Measurements from ENCODE around the gene ZNF280B.
"Not testable (repeated sequence)": the region's sequence is repeated elsewhere in the genome, so short reads cannot be mapped to it uniquely, and the experiment has no call there.

Gene ZNF280B

GRCh38 chr22:22510833-22511232 lies 2.3 kb upstream of the ZNF280B start:
- H3K4me3 Mint-ChIP-seq; H3K36me3 Mint-ChIP-seq (ENCODE audit: insufficient read depth); ATAC-seq (replicated peaks); H3K9me3 Mint-ChIP-seq; DNase-seq; H3K27ac Mint-ChIP-seq: not testable (repeated sequence)
- peaks cover 32 to 41% of the 10 kb centered on the region in 2 donors for H3K27me3 Mint-ChIP-seq
- H3K4me1 Mint-ChIP-seq (ENCODE audit: low read depth in 2 of 2): peaks cover 8 to 13% of the 10 kb centered on the region in 2 donors

DNA sequence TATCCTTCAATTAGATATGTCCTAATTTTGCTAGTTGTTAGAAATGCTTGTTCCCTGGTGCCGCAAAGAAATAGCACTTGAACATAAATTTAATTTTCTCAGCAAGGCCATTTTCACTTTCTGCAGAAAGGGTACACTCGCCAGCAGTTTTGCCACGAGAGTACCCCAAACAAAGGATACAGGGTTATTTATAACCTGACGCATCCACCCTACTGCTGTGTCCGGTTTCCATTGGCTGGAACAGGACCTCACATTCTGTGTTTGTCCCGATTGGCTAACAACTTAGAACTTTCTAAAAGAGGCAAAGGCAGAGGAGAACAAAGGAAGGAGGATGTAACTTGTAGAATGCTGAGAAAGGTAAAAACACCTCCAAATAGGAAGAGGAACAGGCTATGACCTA lies 1.4 kb upstream of the ZNF280B start:
- H3K9me3 Mint-ChIP-seq; H3K36me3 Mint-ChIP-seq (ENCODE audit: insufficient read depth); ATAC-seq (replicated peaks); H3K27ac Mint-ChIP-seq; DNase-seq: not testable (repeated sequence)
- Mint-ChIP-seq H3K27me3 (peaks cover 24 to 31% of the 10 kb centered on the region in 2 donors), H3K4me1 (ENCODE audit: low read depth in 2 of 2) (peaks cover 8 to 15% of the 10 kb centered on the region in 2 donors), H3K4me3 (peak overlapping the region in 1 of 2 donors; percentile 7)

GRCh38 chr22:22507743-22508273 lies 734 bp downstream of the ZNF280B start:
- peaks cover 9 to 10% of the 10 kb centered on the region in 2 donors for H3K27me3 Mint-ChIP-seq
- DNase-seq: peak in 1 of 3 experiments; percentile 1
- peaks cover 8 to 15% of the 10 kb centered on the region in 2 donors for H3K4me1 Mint-ChIP-seq (ENCODE audit: low read depth in 2 of 2)
- ATAC-seq (replicated peaks): no peak
- peak overlapping the region; percentile 85 to 87 for H3K4me3 Mint-ChIP-seq
- peaks cover 6% of the 10 kb centered on the region for H3K36me3 Mint-ChIP-seq (ENCODE audit: insufficient read depth)
- peaks cover 0 to 2% of the 10 kb centered on the region in 2 donors for H3K9me3 Mint-ChIP-seq
- H3K27ac Mint-ChIP-seq: peak overlapping the region; percentile 56 to 71

GRCh38 chr22:22506736-22507135 lies 1.8 kb downstream of the ZNF280B start:
- H3K9me3 Mint-ChIP-seq: peaks cover 0 to 2% of the 10 kb centered on the region in 2 donors
- no peaks in the 10 kb centered on the region for H3K27me3 Mint-ChIP-seq
- H3K27ac Mint-ChIP-seq: no peak overlapping the region
- ATAC-seq (replicated peaks) (no peak), DNase-seq (no peak)
- peaks cover 8 to 15% of the 10 kb centered on the region in 2 donors for H3K4me1 Mint-ChIP-seq (ENCODE audit: low read depth in 2 of 2)
- peak overlapping the region in 1 of 2 donors; percentile 87 for H3K4me3 Mint-ChIP-seq
- peaks cover 6% of the 10 kb centered on the region for H3K36me3 Mint-ChIP-seq (ENCODE audit: insufficient read depth)

DNA sequence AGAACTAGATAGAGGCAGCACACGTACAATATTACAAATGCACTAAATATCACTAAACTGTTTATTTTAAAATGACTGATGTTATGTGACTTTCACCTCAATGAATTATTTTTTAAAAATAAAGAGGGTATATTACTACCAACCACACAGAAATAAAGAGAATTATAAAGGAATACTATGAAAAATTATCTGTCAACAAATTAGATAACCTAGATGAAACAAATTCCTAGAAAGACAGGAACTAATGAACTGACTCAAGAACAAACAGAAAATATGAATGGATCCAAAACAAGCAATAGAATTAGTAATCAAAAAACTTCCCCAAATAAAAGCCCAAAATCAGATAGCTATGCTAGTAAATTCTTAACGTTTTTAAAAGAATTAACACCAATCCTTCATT lies 10.3 kb downstream of the ZNF280B start:
- Mint-ChIP-seq H3K9me3 (no peaks in the 10 kb centered on the region), H3K4me1 (ENCODE audit: low read depth in 2 of 2) (peaks cover 4 to 5% of the 10 kb centered on the region in 2 donors), H3K4me3 (no peak overlapping the region), H3K27ac (no peak overlapping the region), H3K36me3 (ENCODE audit: insufficient read depth) (peaks cover 3% of the 10 kb centered on the region), H3K27me3 (no peaks in the 10 kb centered on the region)
- DNase-seq: no peak
- no peak for ATAC-seq (replicated peaks)

- peak overlapping the region in 1 of 2 donors; percentile 7 for H3K27ac Mint-ChIP-seq
- not testable (repeated sequence) for H3K4me3 Mint-ChIP-seq; H3K27me3 Mint-ChIP-seq; H3K4me1 Mint-ChIP-seq (ENCODE audit: low read depth in 2 of 2); DNase-seq; H3K36me3 Mint-ChIP-seq (ENCODE audit: insufficient read depth); H3K9me3 Mint-ChIP-seq; ATAC-seq (replicated peaks)
Measured at GRCh38 chr22:22491589-22491988, 17.0 kb downstream of the ZNF280B start.

- H3K27ac Mint-ChIP-seq: no peak overlapping the region
Measured at GRCh38 chr22:22488736-22489135, 19.8 kb downstream of the ZNF280B start.

GRCh38 chr22:22487869-22488597 lies 20.5 kb downstream of the ZNF280B start:
- no peak for ATAC-seq (replicated peaks)
- H3K36me3 Mint-ChIP-seq (ENCODE audit: insufficient read depth): peaks cover 5% of the 10 kb centered on the region

More at GRCh38 chr22:22488736-22489135, 19.8 kb downstream of the ZNF280B start:
- ATAC-seq (replicated peaks) (no peak), DNase-seq (no peak)
- no peaks in the 10 kb centered on the region for H3K4me1 Mint-ChIP-seq (ENCODE audit: low read depth in 2 of 2)
- no peak overlapping the region for H3K4me3 Mint-ChIP-seq
- no peaks in the 10 kb centered on the region for H3K27me3 Mint-ChIP-seq
- H3K9me3 Mint-ChIP-seq: no peaks in the 10 kb centered on the region
- H3K36me3 Mint-ChIP-seq (ENCODE audit: insufficient read depth): peaks cover 5% of the 10 kb centered on the region

DNA sequence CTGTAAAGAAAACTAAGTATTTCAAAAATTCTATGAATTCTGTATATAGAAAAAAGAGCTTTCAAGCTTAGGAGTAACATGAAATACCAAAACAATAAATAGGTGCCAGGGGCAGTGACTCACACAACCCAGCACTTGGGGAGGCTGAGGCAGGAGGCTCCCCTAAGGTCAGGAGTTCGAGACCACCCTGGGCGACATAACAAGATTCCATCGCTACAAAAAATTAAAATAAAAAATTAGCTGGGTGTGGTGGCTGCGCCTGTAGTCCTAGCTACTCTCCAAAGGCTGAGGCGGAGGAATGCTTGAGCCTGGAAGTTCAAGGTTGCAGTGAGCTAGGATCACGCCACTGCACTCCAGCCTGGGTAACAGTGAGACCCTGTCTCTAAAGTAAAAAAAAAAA lies 21.5 kb downstream of the ZNF280B start:
- H3K9me3 Mint-ChIP-seq: no peaks in the 10 kb centered on the region
- H3K27ac Mint-ChIP-seq: no peak overlapping the region
- no peak overlapping the region for H3K4me3 Mint-ChIP-seq
- H3K27me3 Mint-ChIP-seq: no peaks in the 10 kb centered on the region
- peaks cover 5% of the 10 kb centered on the region for H3K36me3 Mint-ChIP-seq (ENCODE audit: insufficient read depth)
- ATAC-seq (replicated peaks) (no peak), DNase-seq (no peak)
- no peaks in the 10 kb centered on the region for H3K4me1 Mint-ChIP-seq (ENCODE audit: low read depth in 2 of 2)

More at GRCh38 chr22:22487869-22488597, 20.5 kb downstream of the ZNF280B start:
- DNase-seq: no peak
- Mint-ChIP-seq H3K27ac (no peak overlapping the region), H3K4me1 (ENCODE audit: low read depth in 2 of 2) (no peaks in the 10 kb centered on the region), H3K9me3 (no peaks in the 10 kb centered on the region), H3K27me3 (no peaks in the 10 kb centered on the region), H3K4me3 (no peak overlapping the region)

- H3K27me3 Mint-ChIP-seq: no peaks in the 10 kb centered on the region
- H3K4me3 Mint-ChIP-seq: no peak overlapping the region
- no peaks in the 10 kb centered on the region for H3K9me3 Mint-ChIP-seq
- ATAC-seq (replicated peaks): no peak
- H3K4me1 Mint-ChIP-seq (ENCODE audit: low read depth in 2 of 2): no peaks in the 10 kb centered on the region
- H3K27ac Mint-ChIP-seq: no peak overlapping the region
- H3K36me3 Mint-ChIP-seq (ENCODE audit: insufficient read depth): peaks cover 5% of the 10 kb centered on the region
- DNase-seq: no peak
Measured at GRCh38 chr22:22486132-22486899, 22.2 kb downstream of the ZNF280B start.

- ATAC-seq (replicated peaks) (no peak), DNase-seq (no peak)
- Mint-ChIP-seq H3K27ac (no peak overlapping the region), H3K4me3 (no peak overlapping the region), H3K9me3 (no peaks in the 10 kb centered on the region), H3K4me1 (ENCODE audit: low read depth in 2 of 2) (no peaks in the 10 kb centered on the region), H3K27me3 (no peaks in the 10 kb centered on the region), H3K36me3 (ENCODE audit: insufficient read depth) (peaks cover 5% of the 10 kb centered on the region)
Measured at GRCh38 chr22:22485524-22485923, 23.0 kb downstream of the ZNF280B start.

DNA sequence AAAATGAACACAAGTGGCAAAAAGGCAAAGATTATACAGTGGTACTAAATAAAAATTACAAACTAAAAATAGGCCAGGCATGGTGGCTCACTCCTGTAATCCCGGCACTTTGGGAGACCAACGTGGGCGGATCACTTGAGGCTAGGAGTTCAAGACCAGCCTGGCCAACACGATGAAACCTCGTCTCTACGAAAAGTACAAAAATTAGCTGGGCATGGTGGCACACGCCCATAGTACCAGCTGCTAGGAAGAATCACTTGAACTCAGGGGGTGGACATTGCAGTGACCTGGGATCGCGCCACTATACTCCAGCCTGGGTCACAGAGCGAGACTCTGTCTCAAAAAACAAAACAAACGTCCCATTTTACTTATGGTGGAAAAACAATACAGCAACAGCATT lies 24.5 kb downstream of the ZNF280B start:
- H3K4me3 Mint-ChIP-seq: no peak overlapping the region
- DNase-seq (no peak), ATAC-seq (replicated peaks) (no peak)
- H3K9me3 Mint-ChIP-seq: no peaks in the 10 kb centered on the region
- no peaks in the 10 kb centered on the region for H3K4me1 Mint-ChIP-seq (ENCODE audit: low read depth in 2 of 2)
- no peak overlapping the region for H3K27ac Mint-ChIP-seq
- H3K27me3 Mint-ChIP-seq: no peaks in the 10 kb centered on the region
- H3K36me3 Mint-ChIP-seq (ENCODE audit: insufficient read depth): peaks cover 5% of the 10 kb centered on the region

DNA sequence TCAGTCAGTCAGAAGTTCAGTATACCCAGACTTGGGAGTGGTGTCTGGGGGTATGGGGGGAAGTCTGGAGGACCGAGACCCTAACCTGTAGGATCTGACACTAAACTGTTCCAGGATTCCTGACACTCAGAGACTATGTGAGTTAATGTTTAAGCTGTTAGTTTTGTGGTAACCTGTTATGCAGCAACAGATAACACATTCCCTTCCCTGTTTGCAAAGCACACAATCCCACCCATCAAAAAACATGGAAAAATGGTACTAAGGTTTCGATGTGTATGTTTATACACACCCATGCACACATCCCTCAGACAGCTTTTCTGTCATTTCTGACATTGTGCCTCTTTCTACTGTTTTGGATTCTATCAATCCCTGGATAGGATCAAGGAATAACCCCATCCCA lies 27.6 kb downstream of the ZNF280B start:
- H3K4me1 Mint-ChIP-seq (ENCODE audit: low read depth in 2 of 2): no peaks in the 10 kb centered on the region
- ATAC-seq (replicated peaks): no peak
- no peak for DNase-seq
- H3K27ac Mint-ChIP-seq: no peak overlapping the region
- H3K9me3 Mint-ChIP-seq: no peaks in the 10 kb centered on the region
- no peaks in the 10 kb centered on the region for H3K36me3 Mint-ChIP-seq (ENCODE audit: insufficient read depth)
- no peaks in the 10 kb centered on the region for H3K27me3 Mint-ChIP-seq
- H3K4me3 Mint-ChIP-seq: no peak overlapping the region
